ENCODE data around the gene OR10H1. TPM values are rescaled to one million over a fixed set of nuclear protein-coding genes. Genes with fewer than 3 reads are reported as not detected.

Gene OR10H1
- total RNA-seq, 2 experiments from 2014 or later, result 0.11 TPM; not detected in 1

DNA sequence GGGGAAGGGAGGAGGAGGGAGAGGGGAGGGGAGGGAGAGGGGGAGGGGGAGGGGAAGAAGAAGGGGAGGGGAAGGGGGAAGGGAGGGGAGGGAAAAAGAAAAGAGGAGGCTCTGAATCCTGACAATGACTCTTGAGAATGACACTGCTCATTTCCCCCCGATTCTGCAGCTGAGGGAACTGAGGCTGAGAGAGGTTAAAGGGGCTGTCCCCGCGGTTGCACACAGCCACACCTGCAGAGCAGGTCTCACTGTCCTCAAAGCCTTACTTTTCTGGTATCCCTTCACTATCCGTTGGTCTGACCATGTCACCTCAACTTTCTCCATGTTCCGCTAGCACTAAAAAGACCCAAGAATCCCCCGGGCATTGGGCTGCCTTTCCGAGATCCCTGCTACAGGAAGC lies 47.0 kb upstream of the OR10H1 start:
- no TSS peak for BruUV-seq (replicated peaks)
- Histone ChIP-seq H3K27ac (ENCODE audit: low read depth, low read length, poor library complexity, severe bottlenecking) (no peak overlapping the region), H3K36me3 (ENCODE audit: insufficient read depth, low read length) (no peaks in the 10 kb centered on the region), H3K4me1 (ENCODE audit: insufficient read depth, low read length, poor library complexity, severe bottlenecking) (no peaks in the 10 kb centered on the region), H3K9me2 (ENCODE audit: insufficient read depth, low read length) (no peaks in the 10 kb centered on the region), H4K20me1 (ENCODE audit: insufficient read depth, low read length) (no peaks in the 10 kb centered on the region), H2AFZ (ENCODE audit: low read length) (no peak overlapping the region), H3K9me3 (ENCODE audit: low read length) (no peaks in the 10 kb centered on the region), H3K4me3 (ENCODE audit: low read depth, low read length, poor library complexity, severe bottlenecking) (no peak overlapping the region), H3K79me2 (ENCODE audit: insufficient read depth, low read depth, low read length) (no peaks in the 10 kb centered on the region), H3K4me2 (ENCODE audit: low read length) (no peak overlapping the region)
- POLR2A ChIA-PET, result no interaction called here
- TF ChIP-seq, protein P1, sequence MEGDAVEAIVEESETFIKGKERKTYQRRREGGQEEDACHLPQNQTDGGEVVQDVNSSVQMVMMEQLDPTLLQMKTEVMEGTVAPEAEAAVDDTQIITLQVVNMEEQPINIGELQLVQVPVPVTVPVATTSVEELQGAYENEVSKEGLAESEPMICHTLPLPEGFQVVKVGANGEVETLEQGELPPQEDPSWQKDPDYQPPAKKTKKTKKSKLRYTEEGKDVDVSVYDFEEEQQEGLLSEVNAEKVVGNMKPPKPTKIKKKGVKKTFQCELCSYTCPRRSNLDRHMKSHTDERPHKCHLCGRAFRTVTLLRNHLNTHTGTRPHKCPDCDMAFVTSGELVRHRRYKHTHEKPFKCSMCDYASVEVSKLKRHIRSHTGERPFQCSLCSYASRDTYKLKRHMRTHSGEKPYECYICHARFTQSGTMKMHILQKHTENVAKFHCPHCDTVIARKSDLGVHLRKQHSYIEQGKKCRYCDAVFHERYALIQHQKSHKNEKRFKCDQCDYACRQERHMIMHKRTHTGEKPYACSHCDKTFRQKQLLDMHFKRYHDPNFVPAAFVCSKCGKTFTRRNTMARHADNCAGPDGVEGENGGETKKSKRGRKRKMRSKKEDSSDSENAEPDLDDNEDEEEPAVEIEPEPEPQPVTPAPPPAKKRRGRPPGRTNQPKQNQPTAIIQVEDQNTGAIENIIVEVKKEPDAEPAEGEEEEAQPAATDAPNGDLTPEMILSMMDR (conservative IDR thresholded peaks at IDR 0.05; ENCODE audit: low read length), result no peak
- TF ChIP-seq EZH2phosphoT487 (IDR thresholded peaks at IDR 0.05; ENCODE audit: borderline replicate concordance, low read depth, low read length), result no peak
- intact Hi-C loops (cut with micrococcal nuclease; ENCODE audit: unreplicated experiment), result no loop called here
- DNase-seq (ENCODE audit: low spot score), result no peak
- CTCF ChIA-PET (ENCODE audit: unreplicated experiment), result no interaction called here

DNA sequence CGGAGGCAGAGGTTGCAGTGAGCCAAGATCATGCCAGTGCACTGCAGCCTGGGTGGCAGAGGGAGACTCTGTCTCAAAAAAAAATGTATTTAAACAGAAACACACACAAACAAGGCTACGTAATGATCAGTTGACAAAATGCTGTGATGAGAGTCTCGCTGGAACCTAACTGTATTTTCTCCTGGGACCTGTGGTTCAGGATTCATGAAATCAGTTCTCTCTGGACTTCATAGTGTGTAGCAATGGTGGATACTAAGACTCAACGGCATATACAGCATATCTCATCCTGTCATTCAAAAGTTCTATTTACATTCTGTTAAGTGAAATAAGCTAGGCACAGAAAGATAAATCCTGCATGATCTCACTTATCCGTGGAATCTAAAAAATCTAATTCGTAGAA lies 45.1 kb upstream of the OR10H1 start:
- H3K9me3 ChIP-seq (ENCODE audit: low read length), result no peaks in the 10 kb centered on the region
- no TSS peak for BruUV-seq (replicated peaks)
- H3K27ac ChIP-seq (ENCODE audit: low read depth, low read length, poor library complexity, severe bottlenecking), result no peak overlapping the region
- H4K20me1 ChIP-seq (ENCODE audit: insufficient read depth, low read length), result no peaks in the 10 kb centered on the region
- H3K4me3 ChIP-seq (ENCODE audit: low read depth, low read length, poor library complexity, severe bottlenecking), result no peak overlapping the region
- H3K4me1 ChIP-seq (ENCODE audit: insufficient read depth, low read length, poor library complexity, severe bottlenecking), result no peaks in the 10 kb centered on the region
- H3K9me2 ChIP-seq (ENCODE audit: insufficient read depth, low read length), result no peaks in the 10 kb centered on the region
- no peak overlapping the region for H2AFZ ChIP-seq (ENCODE audit: low read length)
- ChIA-PET CTCF (ENCODE audit: unreplicated experiment) (no interaction called here), POLR2A (no interaction called here)
- TF ChIP-seq EZH2phosphoT487 (IDR thresholded peaks at IDR 0.05; ENCODE audit: borderline replicate concordance, low read depth, low read length), result no peak
- TF ChIP-seq, protein P1 (conservative IDR thresholded peaks at IDR 0.05; ENCODE audit: low read length), result no peak
- intact Hi-C loops (cut with micrococcal nuclease; ENCODE audit: unreplicated experiment), result no loop called here
- H3K4me2 ChIP-seq (ENCODE audit: low read length), result no peak overlapping the region
- no peaks in the 10 kb centered on the region for H3K79me2 ChIP-seq (ENCODE audit: insufficient read depth, low read depth, low read length)
- no peak for DNase-seq (ENCODE audit: low spot score)
- no peaks in the 10 kb centered on the region for H3K36me3 ChIP-seq (ENCODE audit: insufficient read depth, low read length)

DNA sequence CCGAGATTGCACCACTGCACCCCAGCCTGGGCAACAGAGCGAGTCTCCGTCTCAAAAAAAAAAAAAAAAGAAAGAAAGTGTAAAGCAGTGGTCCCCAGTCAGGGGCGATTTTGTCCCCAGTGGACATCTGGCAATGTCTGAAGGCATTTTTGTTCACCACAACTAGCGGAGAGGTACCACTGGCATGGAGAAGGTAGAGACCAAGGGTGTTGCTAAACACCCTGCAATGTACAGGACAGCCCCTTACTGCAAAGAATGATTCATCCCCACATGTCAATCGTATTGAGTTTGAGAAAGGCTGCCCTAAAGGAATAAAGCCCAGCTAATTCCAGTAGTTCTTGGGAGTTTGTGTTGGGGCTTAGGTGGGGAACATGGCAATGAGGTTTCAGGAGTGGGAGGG lies 43.7 kb upstream of the OR10H1 start:
- Histone ChIP-seq H3K9me2 (ENCODE audit: insufficient read depth, low read length) (no peaks in the 10 kb centered on the region), H4K20me1 (ENCODE audit: insufficient read depth, low read length) (no peaks in the 10 kb centered on the region), H3K4me2 (ENCODE audit: low read length) (no peak overlapping the region), H3K36me3 (ENCODE audit: insufficient read depth, low read length) (no peaks in the 10 kb centered on the region), H2AFZ (ENCODE audit: low read length) (no peak overlapping the region), H3K9me3 (ENCODE audit: low read length) (no peaks in the 10 kb centered on the region), H3K79me2 (ENCODE audit: insufficient read depth, low read depth, low read length) (no peaks in the 10 kb centered on the region), H3K27ac (ENCODE audit: low read depth, low read length, poor library complexity, severe bottlenecking) (no peak overlapping the region), H3K4me1 (ENCODE audit: insufficient read depth, low read length, poor library complexity, severe bottlenecking) (no peaks in the 10 kb centered on the region), H3K4me3 (ENCODE audit: low read depth, low read length, poor library complexity, severe bottlenecking) (no peak overlapping the region)
- intact Hi-C loops (cut with micrococcal nuclease; ENCODE audit: unreplicated experiment), result no loop called here
- no peak for DNase-seq (ENCODE audit: low spot score)
- no TSS peak for BruUV-seq (replicated peaks)
- ChIA-PET POLR2A (interaction anchor here (0.7 kb wide), 1 partner anchor 23 kb away, joined by 4 read pairs; no protein-coding TSS in a partner anchor), CTCF (ENCODE audit: unreplicated experiment) (no interaction called here)
- no peak for TF ChIP-seq EZH2phosphoT487 (IDR thresholded peaks at IDR 0.05; ENCODE audit: borderline replicate concordance, low read depth, low read length)
- TF ChIP-seq, protein P1 (conservative IDR thresholded peaks at IDR 0.05; ENCODE audit: low read length), result no peak
